WI38 (cell line): ENCODE measurements around the gene FASTKD3.

Experiments used
- H3K4me3 ChIP-seq: 2 replicates; pipeline ENCODE4 v1.5.1; 2011; ENCODE audit warnings: low read depth, mild to moderate bottlenecking, control low read depth, low read length
- TF ChIP-seq, protein P1 (sequence below): IDR thresholded peaks from 2 replicates; pipeline ENCODE4 v1.5.1; 2012; ENCODE audit warnings: low read depth, mild to moderate bottlenecking, control low read depth, low read length

The FASTKD3 gene

GRCh38 chr5:7848296-7848695 lies 20.5 kb downstream of the FASTKD3 start:
- no peak overlapping the region for H3K4me3 ChIP-seq
- TF ChIP-seq, protein P1, sequence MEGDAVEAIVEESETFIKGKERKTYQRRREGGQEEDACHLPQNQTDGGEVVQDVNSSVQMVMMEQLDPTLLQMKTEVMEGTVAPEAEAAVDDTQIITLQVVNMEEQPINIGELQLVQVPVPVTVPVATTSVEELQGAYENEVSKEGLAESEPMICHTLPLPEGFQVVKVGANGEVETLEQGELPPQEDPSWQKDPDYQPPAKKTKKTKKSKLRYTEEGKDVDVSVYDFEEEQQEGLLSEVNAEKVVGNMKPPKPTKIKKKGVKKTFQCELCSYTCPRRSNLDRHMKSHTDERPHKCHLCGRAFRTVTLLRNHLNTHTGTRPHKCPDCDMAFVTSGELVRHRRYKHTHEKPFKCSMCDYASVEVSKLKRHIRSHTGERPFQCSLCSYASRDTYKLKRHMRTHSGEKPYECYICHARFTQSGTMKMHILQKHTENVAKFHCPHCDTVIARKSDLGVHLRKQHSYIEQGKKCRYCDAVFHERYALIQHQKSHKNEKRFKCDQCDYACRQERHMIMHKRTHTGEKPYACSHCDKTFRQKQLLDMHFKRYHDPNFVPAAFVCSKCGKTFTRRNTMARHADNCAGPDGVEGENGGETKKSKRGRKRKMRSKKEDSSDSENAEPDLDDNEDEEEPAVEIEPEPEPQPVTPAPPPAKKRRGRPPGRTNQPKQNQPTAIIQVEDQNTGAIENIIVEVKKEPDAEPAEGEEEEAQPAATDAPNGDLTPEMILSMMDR = no peak

DNA sequence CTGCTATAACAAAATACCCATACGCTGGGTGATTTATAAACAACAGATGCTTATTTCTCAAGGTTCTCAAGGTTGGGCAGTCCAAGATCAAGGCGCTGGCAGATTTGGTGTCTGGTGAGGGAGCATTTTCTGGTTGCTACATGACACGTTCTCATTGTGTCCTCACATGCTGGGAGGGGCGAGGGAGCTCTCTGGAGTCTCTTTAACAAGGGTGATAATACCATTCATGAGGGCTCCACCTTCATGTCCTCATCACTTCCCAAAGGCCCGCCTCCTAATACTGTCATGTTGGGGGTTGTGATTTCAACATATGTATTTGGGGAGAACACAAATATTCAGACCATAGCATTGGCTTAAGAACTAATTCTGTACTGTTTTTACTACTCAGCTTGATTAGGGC lies 22.5 kb downstream of the FASTKD3 start:
- TF ChIP-seq, protein P1 = no peak
- H3K4me3 ChIP-seq = no peak overlapping the region

DNA sequence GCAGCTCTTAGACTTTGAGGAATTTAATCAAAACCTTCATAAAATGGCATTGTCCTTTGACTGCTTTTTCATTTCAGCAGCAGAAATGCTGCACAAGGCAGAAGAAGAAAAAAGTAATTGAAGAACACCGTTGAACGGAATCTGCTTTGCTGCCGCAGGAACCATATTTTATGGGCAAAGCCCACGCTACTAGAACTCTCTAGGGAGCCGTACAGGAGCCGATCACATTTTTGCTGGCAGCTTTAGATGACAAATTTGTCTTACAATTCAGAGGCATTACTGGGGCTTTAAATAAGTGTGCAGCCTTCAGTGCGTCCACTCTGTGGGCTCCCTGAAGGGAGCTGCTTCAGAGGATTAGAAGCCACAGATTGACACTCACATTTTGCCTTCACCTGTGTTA lies 23.3 kb downstream of the FASTKD3 start:
- H3K4me3 ChIP-seq = no peak overlapping the region
- TF ChIP-seq, protein P1 = no peak

- H3K4me3 ChIP-seq = no peak overlapping the region
- TF ChIP-seq, protein P1 = no peak
Observed at GRCh38 chr5:7844901-7845300, 23.9 kb downstream of the FASTKD3 start.

DNA sequence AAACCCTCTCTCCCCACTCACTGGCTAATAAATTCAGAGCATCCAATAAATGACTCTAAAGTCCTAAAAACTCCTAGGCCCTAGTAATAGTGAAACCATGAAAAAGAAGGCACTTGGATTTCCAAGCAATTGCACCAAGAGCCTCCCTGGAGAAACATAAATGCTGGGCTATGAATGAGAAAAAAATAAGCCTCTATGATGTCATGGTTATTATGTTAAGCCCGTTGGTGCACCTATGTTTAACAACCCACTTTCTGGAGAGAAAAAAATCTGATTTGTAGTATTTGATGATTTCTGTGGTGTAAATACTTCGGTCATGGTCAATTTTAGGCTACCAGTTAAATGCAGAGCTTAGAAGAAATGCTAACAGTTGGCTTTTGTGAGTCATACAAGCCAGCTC lies 26.3 kb downstream of the FASTKD3 start:
- no peak overlapping the region for H3K4me3 ChIP-seq
- TF ChIP-seq, protein P1 = no peak

DNA sequence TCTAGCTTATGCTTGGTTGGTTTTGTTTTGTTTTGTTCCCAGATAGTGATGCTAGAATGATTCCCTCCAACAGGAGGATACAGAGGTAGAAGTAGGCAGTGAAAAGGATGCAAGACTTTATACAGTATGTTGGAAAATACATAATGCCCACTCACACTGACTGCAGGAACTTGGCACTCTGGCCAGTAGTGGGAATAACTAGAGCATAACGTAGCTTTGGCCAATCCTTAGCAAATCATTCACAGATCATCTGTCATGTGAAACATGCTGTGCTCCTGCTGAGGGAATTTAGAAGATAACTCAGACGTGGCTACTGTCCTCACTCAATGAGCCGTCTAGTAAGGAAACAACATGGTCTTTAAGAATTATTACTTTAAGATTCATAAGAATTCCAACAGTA lies 31.4 kb downstream of the FASTKD3 start:
- TF ChIP-seq, protein P1 = no peak
- no peak overlapping the region for H3K4me3 ChIP-seq

GRCh38 chr5:7834982-7835381 lies 33.8 kb downstream of the FASTKD3 start:
- TF ChIP-seq, protein P1 = no peak
- H3K4me3 ChIP-seq = no peak overlapping the region
